ENCODE results near the gene SERHL2.
"Not testable (repeated sequence)": the region's sequence is repeated elsewhere in the genome, so short reads cannot be mapped to it uniquely, and the experiment has no call there.

Gene SERHL2

GRCh38 chr22:42553475-42554361 is at the start of gene SERHL2:
TSS of gene SERHL2 (plus strand) at chr22:42553956. CDS start at chr22:42554021, 65 bp downstream.
- peak; percentile 36 for DNase-seq (ENCODE audit: low spot score)

GRCh38 chr22:42508327-42508974 is 45.3 kb upstream of the SERHL2 start:
- not testable (repeated sequence) for DNase-seq (ENCODE audit: low spot score)

GRCh38 chr22:42508975-42509364 is 44.8 kb upstream of the SERHL2 start:
- not testable (repeated sequence) for DNase-seq (ENCODE audit: low spot score)

- DNase-seq (ENCODE audit: low spot score) = no peak
Measured at GRCh38 chr22:42509548-42509947, 44.2 kb upstream of the SERHL2 start.

- DNase-seq (ENCODE audit: low spot score) = no peak
Measured at GRCh38 chr22:42511401-42511891, 42.3 kb upstream of the SERHL2 start.

- DNase-seq (ENCODE audit: low spot score) = peak; percentile 38
Measured at GRCh38 chr22:42512273-42512990, 41.3 kb upstream of the SERHL2 start.

GRCh38 chr22:42514331-42514730 is 39.4 kb upstream of the SERHL2 start:
- DNase-seq (ENCODE audit: low spot score) = not testable (repeated sequence)

- not testable (repeated sequence) for DNase-seq (ENCODE audit: low spot score)
Measured at GRCh38 chr22:42515304-42515703, 38.5 kb upstream of the SERHL2 start.

- DNase-seq (ENCODE audit: low spot score) = no peak
Measured at GRCh38 chr22:42515896-42516295, 37.9 kb upstream of the SERHL2 start.

- not testable (repeated sequence) for DNase-seq (ENCODE audit: low spot score)
Measured at GRCh38 chr22:42517103-42517502, 36.7 kb upstream of the SERHL2 start.

GRCh38 chr22:42518638-42519524 is 34.9 kb upstream of the SERHL2 start:
- not testable (repeated sequence) for DNase-seq (ENCODE audit: low spot score)

- peak; percentile 72 for DNase-seq (ENCODE audit: low spot score)
Measured at GRCh38 chr22:42519525-42520401, 34.0 kb upstream of the SERHL2 start, which contains the start of gene RRP7A. TSS of gene RRP7A (minus strand) at chr22:42519796. CDS start at chr22:42519786, 10 bp downstream.

GRCh38 chr22:42521228-42521546 is 32.6 kb upstream of the SERHL2 start:
- no peak for DNase-seq (ENCODE audit: low spot score)

GRCh38 chr22:42522546-42522945 is 31.2 kb upstream of the SERHL2 start:
- no peak for DNase-seq (ENCODE audit: low spot score)

- DNase-seq (ENCODE audit: low spot score) = no peak
Measured at GRCh38 chr22:42528591-42529307, 25.0 kb upstream of the SERHL2 start.

- DNase-seq (ENCODE audit: low spot score) = peak; percentile 38
Measured at GRCh38 chr22:42529435-42529834, 24.3 kb upstream of the SERHL2 start.

- not testable (repeated sequence) for DNase-seq (ENCODE audit: low spot score)
Measured at GRCh38 chr22:42531401-42532084, 22.2 kb upstream of the SERHL2 start.

GRCh38 chr22:42533638-42533977 is 20.1 kb upstream of the SERHL2 start:
- DNase-seq (ENCODE audit: low spot score) = no peak

GRCh38 chr22:42535082-42535731 is 18.5 kb upstream of the SERHL2 start:
- DNase-seq (ENCODE audit: low spot score) = not testable (repeated sequence)

All from cerebellar cortex (tissue), 1 donor.